ENCODE data around the gene ZNF581.

The ZNF581 gene

GRCh38 chr19:55598034-55598433 is 45.4 kb upstream of the ZNF581 start:
- H3K4ac ChIP-seq (ENCODE audit: low read depth, low read length), result no peak overlapping the region
- no peaks in the 10 kb centered on the region for H3K27me3 ChIP-seq (ENCODE audit: insufficient read depth, low read length)
- H2AFZ ChIP-seq (ENCODE audit: insufficient read depth, low read length, poor library complexity), result no peak overlapping the region
- peaks cover 3% of the 10 kb centered on the region for H3K9me3 ChIP-seq (ENCODE audit: insufficient read depth, low read depth, low read length)
- no peak overlapping the region for H3K23ac ChIP-seq (ENCODE audit: low read length)
- H3K79me2 ChIP-seq (ENCODE audit: control insufficient read depth, insufficient read depth, low read length, poor library complexity), result peaks cover 6% of the 10 kb centered on the region
- DNase-seq, result no peak
- H4K8ac ChIP-seq (ENCODE audit: low read depth, low read length), result no peak overlapping the region
- H3K27ac ChIP-seq (ENCODE audit: low read depth, low read length), result no peak overlapping the region
- no peak overlapping the region for H4K91ac ChIP-seq (ENCODE audit: low read depth, low read length)
- no peak overlapping the region for H4K12ac ChIP-seq (ENCODE audit: low read depth, low read length)
- no peak overlapping the region for H3K4me2 ChIP-seq (ENCODE audit: low read length)
- H2BK12ac ChIP-seq (ENCODE audit: low read length), result peak overlapping the region; percentile 1
- no peak overlapping the region for H2BK5ac ChIP-seq (ENCODE audit: low read depth, low read length, poor library complexity)
- no peak overlapping the region for H3K4me3 ChIP-seq (ENCODE audit: low read depth, low read length)
- H3K18ac ChIP-seq (ENCODE audit: low read length), result no peak overlapping the region
- peaks cover 23 to 35% of the 10 kb centered on the region in 2 experiments for H3K36me3 ChIP-seq (ENCODE audit: control insufficient read depth in 1 of 2, insufficient read depth in 2 of 2, low read length in 2 of 2)
- H3K14ac ChIP-seq (ENCODE audit: low read length), result no peak overlapping the region
- H3K79me1 ChIP-seq (ENCODE audit: low read length), result peaks cover 17% of the 10 kb centered on the region
- no peak overlapping the region for H2AK5ac ChIP-seq (ENCODE audit: low read length)
- WGBS (ENCODE audit: extremely low coverage, insufficient coverage, insufficient read length), result no CpG with 5 or more reads among the region's 9 CpGs
- peaks cover 6 to 9% of the 10 kb centered on the region in 2 experiments for H3K4me1 ChIP-seq (ENCODE audit: control insufficient read depth in 1 of 2, insufficient read depth in 2 of 2, low read length in 2 of 2)
- H2BK120ac ChIP-seq (ENCODE audit: insufficient read depth, low read length, poor library complexity), result no peak overlapping the region
- no peak overlapping the region for H3K9ac ChIP-seq (ENCODE audit: low read length)

- peak overlapping the region; percentile 95 for H2BK5ac ChIP-seq (ENCODE audit: low read depth, low read length, poor library complexity)
- peaks cover 6% of the 10 kb centered on the region for H3K79me2 ChIP-seq (ENCODE audit: control insufficient read depth, insufficient read depth, low read length, poor library complexity)
- H3K9me3 ChIP-seq (ENCODE audit: insufficient read depth, low read depth, low read length), result peaks cover 3% of the 10 kb centered on the region
- peak overlapping the region; percentile 61 for H3K18ac ChIP-seq (ENCODE audit: low read length)
- peaks cover 17% of the 10 kb centered on the region for H3K79me1 ChIP-seq (ENCODE audit: low read length)
- no peak overlapping the region for H3K23ac ChIP-seq (ENCODE audit: low read length)
- H3K9ac ChIP-seq (ENCODE audit: low read length), result peak overlapping the region; percentile 85
- H3K4me2 ChIP-seq (ENCODE audit: low read length), result peak overlapping the region; percentile 63
- peak; percentile 89 to 93 for DNase-seq
- peak overlapping the region; percentile 98 for H4K91ac ChIP-seq (ENCODE audit: low read depth, low read length)
- H3K14ac ChIP-seq (ENCODE audit: low read length), result peak overlapping the region; percentile 71
- peaks cover 7 to 9% of the 10 kb centered on the region in 2 experiments for H3K4me1 ChIP-seq (ENCODE audit: control insufficient read depth in 1 of 2, insufficient read depth in 2 of 2, low read length in 2 of 2)
- H3K4ac ChIP-seq (ENCODE audit: low read depth, low read length), result peak overlapping the region; percentile 77
- no peak overlapping the region for H2BK12ac ChIP-seq (ENCODE audit: low read length)
- no CpG with 5 or more reads among the region's 26 CpGs for WGBS (ENCODE audit: extremely low coverage, insufficient coverage, insufficient read length)
- peaks cover 18 to 27% of the 10 kb centered on the region in 2 experiments for H3K36me3 ChIP-seq (ENCODE audit: control insufficient read depth in 1 of 2, insufficient read depth in 2 of 2, low read length in 2 of 2)
- peak overlapping the region; percentile 97 for H4K8ac ChIP-seq (ENCODE audit: low read depth, low read length)
- H4K12ac ChIP-seq (ENCODE audit: low read depth, low read length), result peak overlapping the region; percentile 88
- peak overlapping the region; percentile 95 for H3K27ac ChIP-seq (ENCODE audit: low read depth, low read length)
- H3K4me3 ChIP-seq (ENCODE audit: low read depth, low read length), result peak overlapping the region; percentile 74
- peak overlapping the region; percentile 77 for H2BK120ac ChIP-seq (ENCODE audit: insufficient read depth, low read length, poor library complexity)
- H2AFZ ChIP-seq (ENCODE audit: insufficient read depth, low read length, poor library complexity), result peak overlapping the region; percentile 52
- H3K27me3 ChIP-seq (ENCODE audit: insufficient read depth, low read length), result no peaks in the 10 kb centered on the region
- H2AK5ac ChIP-seq (ENCODE audit: low read length), result peak overlapping the region; percentile 32
These were observed 44.6 kb upstream of the ZNF581 start for GRCh38 chr19:55598719-55599467.

- peaks cover 17% of the 10 kb centered on the region for H3K79me1 ChIP-seq (ENCODE audit: low read length)
- H3K9me3 ChIP-seq (ENCODE audit: insufficient read depth, low read depth, low read length), result peaks cover 3% of the 10 kb centered on the region
- H2AFZ ChIP-seq (ENCODE audit: insufficient read depth, low read length, poor library complexity), result peak within 1 kb of the TSS; percentile 82
- peak within 1 kb of the TSS; percentile 97 for H4K8ac ChIP-seq (ENCODE audit: low read depth, low read length)
- H3K9ac ChIP-seq (ENCODE audit: low read length), result peak within 1 kb of the TSS; percentile 93
- peak within 1 kb of the TSS; percentile 98 for H4K91ac ChIP-seq (ENCODE audit: low read depth, low read length)
- WGBS (ENCODE audit: extremely low coverage, insufficient coverage, insufficient read length), result no CpG with 5 or more reads among the region's 23 CpGs
- peak within 1 kb of the TSS; percentile 91 for H2BK120ac ChIP-seq (ENCODE audit: insufficient read depth, low read length, poor library complexity)
- peak within 1 kb of the TSS; percentile 4 for H2BK12ac ChIP-seq (ENCODE audit: low read length)
- peaks cover 18 to 26% of the 10 kb centered on the region in 2 experiments for H3K36me3 ChIP-seq (ENCODE audit: control insufficient read depth in 1 of 2, insufficient read depth in 2 of 2, low read length in 2 of 2)
- H3K23ac ChIP-seq (ENCODE audit: low read length), result no peak within 1 kb of the TSS
- H3K27me3 ChIP-seq (ENCODE audit: insufficient read depth, low read length), result no peaks in the 10 kb centered on the region
- peak within 1 kb of the TSS; percentile 88 for H4K12ac ChIP-seq (ENCODE audit: low read depth, low read length)
- H3K18ac ChIP-seq (ENCODE audit: low read length), result peak within 1 kb of the TSS; percentile 96
- peak within 1 kb of the TSS; percentile 95 for H2BK5ac ChIP-seq (ENCODE audit: low read depth, low read length, poor library complexity)
- H3K27ac ChIP-seq (ENCODE audit: low read depth, low read length), result peak within 1 kb of the TSS; percentile 95
- H3K79me2 ChIP-seq (ENCODE audit: control insufficient read depth, insufficient read depth, low read length, poor library complexity), result peaks cover 6% of the 10 kb centered on the region
- H3K4ac ChIP-seq (ENCODE audit: low read depth, low read length), result peak within 1 kb of the TSS; percentile 77
- peak within 1 kb of the TSS; percentile 86 for H3K4me2 ChIP-seq (ENCODE audit: low read length)
- peaks cover 9% of the 10 kb centered on the region in 2 experiments for H3K4me1 ChIP-seq (ENCODE audit: control insufficient read depth in 1 of 2, insufficient read depth in 2 of 2, low read length in 2 of 2)
- H3K14ac ChIP-seq (ENCODE audit: low read length), result peak within 1 kb of the TSS; percentile 94
- DNase-seq, result peak; percentile 95 to 96
- peak within 1 kb of the TSS; percentile 70 for H2AK5ac ChIP-seq (ENCODE audit: low read length)
- H3K4me3 ChIP-seq (ENCODE audit: low read depth, low read length), result peak within 1 kb of the TSS; percentile 84
These were observed 44.0 kb upstream of the ZNF581 start, which contains the start of gene FIZ1 for GRCh38 chr19:55599468-55599841. TSS of gene FIZ1 (minus strand) at chr19:55599517. CDS start at chr19:55597865, 1,652 bp downstream.

- Histone ChIP-seq H2BK12ac (ENCODE audit: low read length) (peak within 1 kb of the TSS; percentile 4), H4K91ac (ENCODE audit: low read depth, low read length) (peak within 1 kb of the TSS; percentile 98), H3K79me2 (ENCODE audit: control insufficient read depth, insufficient read depth, low read length, poor library complexity) (peaks cover 6% of the 10 kb centered on the region), H3K4me2 (ENCODE audit: low read length) (peak within 1 kb of the TSS; percentile 86), H2BK5ac (ENCODE audit: low read depth, low read length, poor library complexity) (peak within 1 kb of the TSS; percentile 95), H3K23ac (ENCODE audit: low read length) (no peak within 1 kb of the TSS), H2BK120ac (ENCODE audit: insufficient read depth, low read length, poor library complexity) (peak within 1 kb of the TSS; percentile 91), H3K4me1 (ENCODE audit: control insufficient read depth in 1 of 2, insufficient read depth in 2 of 2, low read length in 2 of 2) (peaks cover 9% of the 10 kb centered on the region in 2 experiments), H3K27ac (ENCODE audit: low read depth, low read length) (peak within 1 kb of the TSS; percentile 95), H3K14ac (ENCODE audit: low read length) (peak within 1 kb of the TSS; percentile 94), H4K12ac (ENCODE audit: low read depth, low read length) (peak within 1 kb of the TSS; percentile 88), H3K4ac (ENCODE audit: low read depth, low read length) (peak within 1 kb of the TSS; percentile 77), H3K36me3 (ENCODE audit: control insufficient read depth in 1 of 2, insufficient read depth in 2 of 2, low read length in 2 of 2) (peaks cover 18 to 21% of the 10 kb centered on the region in 2 experiments), H3K9me3 (ENCODE audit: insufficient read depth, low read depth, low read length) (peaks cover 3% of the 10 kb centered on the region), H4K8ac (ENCODE audit: low read depth, low read length) (peak within 1 kb of the TSS; percentile 97), H3K4me3 (ENCODE audit: low read depth, low read length) (peak within 1 kb of the TSS; percentile 84), H3K27me3 (ENCODE audit: insufficient read depth, low read length) (no peaks in the 10 kb centered on the region), H3K18ac (ENCODE audit: low read length) (peak within 1 kb of the TSS; percentile 96), H2AK5ac (ENCODE audit: low read length) (peak within 1 kb of the TSS; percentile 70), H3K79me1 (ENCODE audit: low read length) (peaks cover 21% of the 10 kb centered on the region), H2AFZ (ENCODE audit: insufficient read depth, low read length, poor library complexity) (peak within 1 kb of the TSS; percentile 82), H3K9ac (ENCODE audit: low read length) (peak within 1 kb of the TSS; percentile 93)
- WGBS (ENCODE audit: extremely low coverage, insufficient coverage, insufficient read length), result no CpG with 5 or more reads among the region's 97 CpGs
- DNase-seq, result peak; percentile 76 to 86
These were observed 43.4 kb upstream of the ZNF581 start, which contains the start of gene ZNF524 for GRCh38 chr19:55599842-55600661. TSS of gene ZNF524 (plus strand) at chr19:55600288. CDS start at chr19:55602113, 1,825 bp downstream.
